ENCODE results near the gene TTC34. TPM values are rescaled to one million over a fixed set of nuclear protein-coding genes. Genes with fewer than 3 reads are reported as not detected.

TTC34 gene
- total RNA-seq, 1 experiment from 2014 or later: 1.3 TPM

- TF ChIP-seq REST (IDR thresholded peaks at IDR 0.05; ENCODE audit: low read depth) (no peak), EZH2phosphoT487 (IDR thresholded peaks at IDR 0.05; ENCODE audit: borderline replicate concordance) (no peak)
These were observed 191.2 kb downstream of the TTC34 start (continued) for GRCh38 chr1:2610036-2610959.

GRCh38 chr1:2609319-2610035 lies 192.0 kb downstream of the TTC34 start:
- Histone ChIP-seq H3K4me3 (replicated peaks in 1 of 2; ENCODE audit: low read depth in 1 of 2, low read length in 2 of 2) (no peak overlapping the region), H3K27me3 (ENCODE audit: insufficient read depth, low read length) (no peaks in the 10 kb centered on the region), H4K20me1 (ENCODE audit: insufficient read depth) (no peaks in the 10 kb centered on the region), H3K9me3 (ENCODE audit: control insufficient read depth in 1 of 2, insufficient read depth in 1 of 2, low read depth in 1 of 2, low read length in 2 of 2) (peaks cover 0 to 6% of the 10 kb centered on the region in 2 experiments; a peak in 1 of 4 replicates), H3K79me2 (ENCODE audit: insufficient read depth, low read length) (no peaks in the 10 kb centered on the region), H3K9me2 (ENCODE audit: insufficient read depth) (no peaks in the 10 kb centered on the region), H3K36me3 (ENCODE audit: control insufficient read depth in 1 of 2, insufficient read depth in 2 of 2, low read length in 2 of 2) (no peaks in the 10 kb centered on the region), H3K27ac (ENCODE audit: low read depth, low read length) (no peak overlapping the region), H3K9ac (ENCODE audit: low read length) (no peak overlapping the region), H3K4me2 (ENCODE audit: low read length) (no peak overlapping the region), H3K4me1 (ENCODE audit: control insufficient read depth in 1 of 2, insufficient read depth in 2 of 2, low read length in 2 of 2) (peaks cover 11 to 16% of the 10 kb centered on the region in 2 experiments), H2AFZ (ENCODE audit: low read depth, low read length, poor library complexity, severe bottlenecking) (no peak overlapping the region)
- ATAC-seq (no peak), DNase-seq (ENCODE audit: low read depth, low spot score) (no peak)
- BruUV-seq (replicated peaks): no TSS peak
- ChIA-PET CTCF (no interaction called here), RAD21 (ENCODE audit: low non-redundant PET in 1 of 2, low total read pairs in 2 of 2, uncharacterized antibody in 2 of 2, unreplicated experiment in 2 of 2) (interaction anchor here in 1 of 2 experiments (0.6 kb wide), 1 partner anchor 23 kb away, joined by 9 read pairs; no protein-coding TSS in a partner anchor), POLR2A (no interaction called here)
- intact Hi-C loops (cut with micrococcal nuclease): loop anchor here (1.0 kb wide), 1 partner anchor 23 kb away; the partner anchor contains the start of gene PRXL2B
- TF ChIP-seq ZNF274 (IDR thresholded peaks at IDR 0.05; ENCODE audit: low read depth, low read length): no peak
- TF ChIP-seq REST (IDR thresholded peaks at IDR 0.05; ENCODE audit: low read depth): no peak
- TF ChIP-seq ZBTB33 (IDR thresholded peaks at IDR 0.05; ENCODE audit: extremely low read depth, insufficient replicate concordance, low read length): no peak
- TF ChIP-seq JUND (IDR thresholded peaks at IDR 0.05): no peak
- no peak for TF ChIP-seq TCF7L2 (IDR thresholded peaks at IDR 0.05; ENCODE audit: borderline replicate concordance, extremely low read depth, insufficient read depth, insufficient read length)
- no peak for TF ChIP-seq EZH2 (IDR thresholded peaks at IDR 0.05)
- TF ChIP-seq EZH2phosphoT487 (IDR thresholded peaks at IDR 0.05; ENCODE audit: borderline replicate concordance): no peak
- TF ChIP-seq ELF1 (IDR thresholded peaks at IDR 0.05; ENCODE audit: borderline replicate concordance, low read depth): no peak
